ENCODE measurements around the gene ILRUN.

DNA sequence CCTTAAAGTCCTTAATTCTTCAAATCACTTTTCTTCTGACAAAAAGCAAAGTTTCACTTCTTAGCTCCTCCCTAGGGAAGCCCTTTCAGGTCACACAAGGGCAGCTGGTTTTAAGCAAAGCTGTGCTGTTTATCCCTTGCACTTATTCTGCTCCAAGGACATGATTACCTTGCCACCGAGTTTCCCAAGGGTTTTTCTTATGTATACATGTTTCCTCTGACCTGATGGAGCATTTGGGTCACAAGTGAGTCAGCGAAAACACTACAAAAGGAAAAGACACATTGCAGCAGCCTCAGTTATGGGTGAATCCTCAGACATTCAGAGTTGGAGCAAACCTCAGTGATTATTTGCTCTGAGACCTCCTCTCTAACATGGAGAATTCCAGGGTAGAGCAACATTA, 26.6 kb upstream of the ILRUN start:
- no peak for TF ChIP-seq EZH2 (IDR thresholded peaks at IDR 0.05; ENCODE audit: borderline replicate concordance, insufficient read depth, low read depth, low read length, poor library complexity, severe bottlenecking)
- TF ChIP-seq, protein P1, sequence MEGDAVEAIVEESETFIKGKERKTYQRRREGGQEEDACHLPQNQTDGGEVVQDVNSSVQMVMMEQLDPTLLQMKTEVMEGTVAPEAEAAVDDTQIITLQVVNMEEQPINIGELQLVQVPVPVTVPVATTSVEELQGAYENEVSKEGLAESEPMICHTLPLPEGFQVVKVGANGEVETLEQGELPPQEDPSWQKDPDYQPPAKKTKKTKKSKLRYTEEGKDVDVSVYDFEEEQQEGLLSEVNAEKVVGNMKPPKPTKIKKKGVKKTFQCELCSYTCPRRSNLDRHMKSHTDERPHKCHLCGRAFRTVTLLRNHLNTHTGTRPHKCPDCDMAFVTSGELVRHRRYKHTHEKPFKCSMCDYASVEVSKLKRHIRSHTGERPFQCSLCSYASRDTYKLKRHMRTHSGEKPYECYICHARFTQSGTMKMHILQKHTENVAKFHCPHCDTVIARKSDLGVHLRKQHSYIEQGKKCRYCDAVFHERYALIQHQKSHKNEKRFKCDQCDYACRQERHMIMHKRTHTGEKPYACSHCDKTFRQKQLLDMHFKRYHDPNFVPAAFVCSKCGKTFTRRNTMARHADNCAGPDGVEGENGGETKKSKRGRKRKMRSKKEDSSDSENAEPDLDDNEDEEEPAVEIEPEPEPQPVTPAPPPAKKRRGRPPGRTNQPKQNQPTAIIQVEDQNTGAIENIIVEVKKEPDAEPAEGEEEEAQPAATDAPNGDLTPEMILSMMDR (IDR thresholded peaks at IDR 0.05) = no peak
